Transverse colon (tissue), 4 donors: ENCODE results near the gene FOXP1.

Source experiments
- CTCF ChIP-seq, 5 experiments: fragments of 200-600 bp in 3 of 5; fragments of 450-650 bp in 2 of 5; sonication (generic) in 3 of 5; IDR thresholded peaks; 1 replicate in 2 of 5; 2 replicates in 3 of 5; pipeline ENCODE4 v1.5.1; 2016 to 2017; ENCODE audit warnings: antibody characterized with exemption in 5 of 5, inconsistent platforms in 3 of 5, mild to moderate bottlenecking in 2 of 5, moderate library complexity in 1 of 5
- EP300 ChIP-seq: sonication (generic); formaldehyde crosslinking; IDR thresholded peaks from one replicate; pipeline ENCODE4 v1.6.1; 2017; ENCODE audit warnings: antibody characterized with exemption, low read depth
- POLR2A ChIP-seq: fragments of 450-650 bp; IDR thresholded peaks from one replicate; pipeline ENCODE4 v1.6.1; 2016; ENCODE audit warnings: antibody characterized with exemption, mild to moderate bottlenecking, moderate library complexity
- POLR2AphosphoS5 ChIP-seq, 3 donors: sonication (generic); formaldehyde crosslinking; IDR thresholded peaks; one replicate each; pipeline ENCODE4 v1.6.1; 2016; ENCODE audit warnings: antibody characterized with exemption in 3 of 3

- no peak for TF ChIP-seq CTCF (IDR thresholded peaks at IDR 0.05)
- no peak for TF ChIP-seq POLR2A
- no peak for TF ChIP-seq EP300
- TF ChIP-seq POLR2AphosphoS5 (IDR thresholded peaks at IDR 0.05): no peak
Measured at GRCh38 chr3:71607364-71607763, 23.8 kb upstream of the FOXP1 start.
